ENCODE data around the gene ETS1.
A peak's percentile ranks its signal among the peaks of the same experiment; 100 is the strongest.

Gene ETS1

GRCh38 chr11:128434411-128434810 is 152.9 kb downstream of the ETS1 start:
- no peak for ATAC-seq
- DNase-seq = no peak

- ATAC-seq = no peak
- no peak for DNase-seq
Observed at GRCh38 chr11:128432926-128433325, 154.4 kb downstream of the ETS1 start.

- DNase-seq (no peak), ATAC-seq (no peak)
Observed at GRCh38 chr11:128431931-128432330, 155.4 kb downstream of the ETS1 start.

GRCh38 chr11:128428935-128429334 is 158.4 kb downstream of the ETS1 start:
- no peak for DNase-seq
- ATAC-seq = peak; percentile 70

GRCh38 chr11:128424851-128425285 is 162.5 kb downstream of the ETS1 start:
- DNase-seq = no peak
- ATAC-seq = no peak

GRCh38 chr11:128424271-128424711 is 163.1 kb downstream of the ETS1 start:
- ATAC-seq = no peak
- DNase-seq = no peak

GRCh38 chr11:128422576-128423370 is 164.6 kb downstream of the ETS1 start:
- peak; percentile 97 for ATAC-seq
- peak; percentile 97 for DNase-seq

- DNase-seq = no peak
- peak; percentile 20 for ATAC-seq
Observed at GRCh38 chr11:128421577-128422330, 165.6 kb downstream of the ETS1 start.

- ATAC-seq (no peak), DNase-seq (no peak)
Observed at GRCh38 chr11:128420951-128421350, 166.4 kb downstream of the ETS1 start.

- ATAC-seq = no peak
- no peak for DNase-seq
Observed at GRCh38 chr11:128420265-128420664, 167.1 kb downstream of the ETS1 start.

GRCh38 chr11:128419012-128419767 is 168.2 kb downstream of the ETS1 start:
- DNase-seq (no peak), ATAC-seq (no peak)

- DNase-seq = no peak
- ATAC-seq = no peak
Observed at GRCh38 chr11:128417607-128418324, 169.6 kb downstream of the ETS1 start.

GRCh38 chr11:128416976-128417375 is 170.4 kb downstream of the ETS1 start:
- ATAC-seq (no peak), DNase-seq (no peak)

- DNase-seq (no peak), ATAC-seq (no peak)
Observed at GRCh38 chr11:128415539-128415938, 171.8 kb downstream of the ETS1 start.

- ATAC-seq = peak; percentile 73
- no peak for DNase-seq
Observed at GRCh38 chr11:128412847-128413791, 174.2 kb downstream of the ETS1 start.

- no peak for DNase-seq
- no peak for ATAC-seq
Observed at GRCh38 chr11:128411812-128412211, 175.5 kb downstream of the ETS1 start.

GRCh38 chr11:128411150-128411549 is 176.2 kb downstream of the ETS1 start:
- no peak for ATAC-seq
- no peak for DNase-seq

GRCh38 chr11:128409476-128409875 is 177.9 kb downstream of the ETS1 start:
- ATAC-seq (no peak), DNase-seq (no peak)

Measured in stimulated activated naive CD8-positive, alpha-beta T cell treated with anti-CD3 and anti-CD28 coated beads, Interleukin-15, Interleukin-2, amounts not matched to agents 100 U/mL and 50 U/mL, for 24 hours (primary cell).